Measurements from ENCODE around the gene KLHL22.

Gene KLHL22

DNA sequence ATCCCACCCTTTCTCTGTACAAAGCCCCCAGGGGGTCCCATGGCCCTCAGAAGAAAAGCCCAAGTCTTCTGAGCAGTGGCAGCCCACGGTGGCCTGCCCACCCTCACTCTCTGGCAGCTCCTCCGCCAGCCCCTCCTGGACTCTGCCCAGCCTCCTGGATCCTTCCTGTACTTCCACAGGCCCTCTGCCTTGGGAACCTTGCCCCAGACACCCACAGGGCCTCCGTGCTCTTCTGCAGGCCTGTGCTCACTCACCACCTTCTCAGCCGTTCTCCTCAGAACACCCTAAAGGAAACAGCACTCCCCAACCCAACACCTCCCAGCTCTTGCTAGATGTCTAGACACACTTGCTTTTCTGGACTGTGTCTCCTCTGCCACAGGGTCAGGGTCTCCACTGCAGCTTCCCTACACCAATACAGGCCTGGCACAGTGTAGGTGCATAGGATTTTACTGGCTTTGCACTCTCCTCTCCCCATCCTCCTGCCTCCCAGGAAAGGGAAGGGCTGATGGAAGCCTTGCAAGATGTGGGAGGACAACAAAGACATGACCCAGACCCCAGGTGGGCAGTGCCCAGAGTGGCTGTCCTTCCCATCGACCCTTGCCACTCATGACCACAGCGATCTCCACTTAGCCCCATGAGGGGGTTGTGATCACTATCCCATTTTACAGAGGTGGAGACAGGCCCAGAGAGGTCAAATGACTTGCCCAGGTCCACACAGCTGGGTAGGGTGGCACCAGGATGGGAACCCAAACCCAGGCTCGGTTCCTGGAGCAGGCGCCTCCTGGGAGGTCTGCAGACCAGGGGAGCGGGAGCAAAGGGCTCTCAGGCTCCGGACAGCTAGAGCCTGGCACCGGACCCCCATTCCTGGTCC lies 59.9 kb downstream of the KLHL22 start:
- H3K9ac ChIP-seq (ENCODE audit: low read length), result no peak overlapping the region
- H3K4me2 ChIP-seq (ENCODE audit: low read length), result no peak overlapping the region
- H3K36me3 ChIP-seq (replicated peaks; ENCODE audit: low read depth, low read length), result no peaks in the 10 kb centered on the region
- H3K4me3 ChIP-seq (ENCODE audit: low read length), result no peak overlapping the region
- no peaks in the 10 kb centered on the region for H3K79me2 ChIP-seq (ENCODE audit: low read length)
- no peaks in the 10 kb centered on the region for H3K27me3 ChIP-seq (ENCODE audit: low read depth, low read length)
- H3K9me3 ChIP-seq (ENCODE audit: insufficient read depth, low read length), result no peaks in the 10 kb centered on the region
- no peak overlapping the region for H2AFZ ChIP-seq (ENCODE audit: low read depth, low read length)
- TF ChIP-seq EZH2phosphoT487 (IDR thresholded peaks at IDR 0.05; ENCODE audit: low read depth), result no peak
- TF ChIP-seq, protein P1, sequence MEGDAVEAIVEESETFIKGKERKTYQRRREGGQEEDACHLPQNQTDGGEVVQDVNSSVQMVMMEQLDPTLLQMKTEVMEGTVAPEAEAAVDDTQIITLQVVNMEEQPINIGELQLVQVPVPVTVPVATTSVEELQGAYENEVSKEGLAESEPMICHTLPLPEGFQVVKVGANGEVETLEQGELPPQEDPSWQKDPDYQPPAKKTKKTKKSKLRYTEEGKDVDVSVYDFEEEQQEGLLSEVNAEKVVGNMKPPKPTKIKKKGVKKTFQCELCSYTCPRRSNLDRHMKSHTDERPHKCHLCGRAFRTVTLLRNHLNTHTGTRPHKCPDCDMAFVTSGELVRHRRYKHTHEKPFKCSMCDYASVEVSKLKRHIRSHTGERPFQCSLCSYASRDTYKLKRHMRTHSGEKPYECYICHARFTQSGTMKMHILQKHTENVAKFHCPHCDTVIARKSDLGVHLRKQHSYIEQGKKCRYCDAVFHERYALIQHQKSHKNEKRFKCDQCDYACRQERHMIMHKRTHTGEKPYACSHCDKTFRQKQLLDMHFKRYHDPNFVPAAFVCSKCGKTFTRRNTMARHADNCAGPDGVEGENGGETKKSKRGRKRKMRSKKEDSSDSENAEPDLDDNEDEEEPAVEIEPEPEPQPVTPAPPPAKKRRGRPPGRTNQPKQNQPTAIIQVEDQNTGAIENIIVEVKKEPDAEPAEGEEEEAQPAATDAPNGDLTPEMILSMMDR (IDR thresholded peaks at IDR 0.05; ENCODE audit: low read depth, low read length), result no peak
- no peaks in the 10 kb centered on the region for H3K4me1 ChIP-seq (ENCODE audit: low read length)
- H3K27ac ChIP-seq (ENCODE audit: low read length), result no peak overlapping the region
- H4K20me1 ChIP-seq (ENCODE audit: insufficient read depth, low read length), result no peaks in the 10 kb centered on the region

DNA sequence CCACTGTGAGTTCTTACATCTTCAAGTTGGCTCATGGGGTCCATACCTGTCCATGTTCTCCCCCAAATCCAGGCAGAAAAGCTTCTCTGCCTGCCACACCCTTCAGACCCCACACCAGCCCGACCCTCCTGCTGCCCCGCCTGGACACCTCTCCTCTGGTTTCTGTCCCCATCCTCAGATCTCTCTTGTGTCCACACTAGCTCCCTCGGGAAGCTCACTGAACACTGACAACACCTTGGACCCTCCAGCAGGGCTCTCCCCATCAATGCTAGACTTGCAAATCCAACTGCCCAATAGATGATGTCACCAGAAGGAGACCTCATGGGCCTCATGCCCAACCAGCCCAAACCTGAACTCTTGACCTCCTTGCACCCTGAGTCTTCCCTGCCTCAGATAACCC lies 60.8 kb downstream of the KLHL22 start:
- no peak overlapping the region for H3K9ac ChIP-seq (ENCODE audit: low read length)
- no peak overlapping the region for H2AFZ ChIP-seq (ENCODE audit: low read depth, low read length)
- H3K9me3 ChIP-seq (ENCODE audit: insufficient read depth, low read length), result no peaks in the 10 kb centered on the region
- no peaks in the 10 kb centered on the region for H3K79me2 ChIP-seq (ENCODE audit: low read length)
- no peak overlapping the region for H3K4me2 ChIP-seq (ENCODE audit: low read length)
- no peak overlapping the region for H3K4me3 ChIP-seq (ENCODE audit: low read length)
- no peaks in the 10 kb centered on the region for H3K36me3 ChIP-seq (replicated peaks; ENCODE audit: low read depth, low read length)
- H3K4me1 ChIP-seq (ENCODE audit: low read length), result no peaks in the 10 kb centered on the region
- no peaks in the 10 kb centered on the region for H3K27me3 ChIP-seq (ENCODE audit: low read depth, low read length)
- no peak overlapping the region for H3K27ac ChIP-seq (ENCODE audit: low read length)
- no peaks in the 10 kb centered on the region for H4K20me1 ChIP-seq (ENCODE audit: insufficient read depth, low read length)
- TF ChIP-seq, protein P1 (IDR thresholded peaks at IDR 0.05; ENCODE audit: low read depth, low read length), result no peak
- no peak for TF ChIP-seq EZH2phosphoT487 (IDR thresholded peaks at IDR 0.05; ENCODE audit: low read depth)

DNA sequence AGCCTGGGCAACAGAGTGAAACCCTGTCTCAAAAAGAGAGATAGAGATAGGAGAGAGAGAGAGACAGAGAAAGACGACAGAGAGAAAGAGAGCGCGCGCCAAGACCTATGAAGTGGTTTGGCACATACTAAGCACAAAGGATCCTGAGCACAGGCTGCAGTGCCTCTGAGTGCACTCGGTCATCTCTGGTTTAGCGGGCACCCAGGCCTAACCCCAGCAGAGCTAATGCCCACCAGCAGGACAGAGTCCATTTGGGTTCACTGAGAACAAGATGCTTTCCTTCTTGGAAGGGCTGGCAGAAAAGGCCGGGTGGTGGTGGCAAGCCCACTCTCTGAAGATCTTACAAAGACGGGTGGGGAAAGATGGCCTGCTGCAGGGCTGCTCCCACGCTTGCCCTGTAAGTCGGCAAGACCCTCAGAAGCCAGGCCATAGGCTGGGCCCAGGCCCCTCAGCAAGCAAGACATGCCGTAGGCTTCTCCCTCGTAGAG lies 61.3 kb downstream of the KLHL22 start:
- H3K9ac ChIP-seq (ENCODE audit: low read length), result no peak overlapping the region
- no peaks in the 10 kb centered on the region for H3K79me2 ChIP-seq (ENCODE audit: low read length)
- no peak overlapping the region for H3K4me2 ChIP-seq (ENCODE audit: low read length)
- no peaks in the 10 kb centered on the region for H3K9me3 ChIP-seq (ENCODE audit: insufficient read depth, low read length)
- no peak overlapping the region for H3K4me3 ChIP-seq (ENCODE audit: low read length)
- H2AFZ ChIP-seq (ENCODE audit: low read depth, low read length), result no peak overlapping the region
- TF ChIP-seq EZH2phosphoT487 (IDR thresholded peaks at IDR 0.05; ENCODE audit: low read depth), result no peak
- TF ChIP-seq, protein P1 (IDR thresholded peaks at IDR 0.05; ENCODE audit: low read depth, low read length), result no peak
- no peaks in the 10 kb centered on the region for H3K27me3 ChIP-seq (ENCODE audit: low read depth, low read length)
- H3K27ac ChIP-seq (ENCODE audit: low read length), result no peak overlapping the region
- H3K36me3 ChIP-seq (replicated peaks; ENCODE audit: low read depth, low read length), result no peaks in the 10 kb centered on the region
- no peaks in the 10 kb centered on the region for H3K4me1 ChIP-seq (ENCODE audit: low read length)
- no peaks in the 10 kb centered on the region for H4K20me1 ChIP-seq (ENCODE audit: insufficient read depth, low read length)

DNA sequence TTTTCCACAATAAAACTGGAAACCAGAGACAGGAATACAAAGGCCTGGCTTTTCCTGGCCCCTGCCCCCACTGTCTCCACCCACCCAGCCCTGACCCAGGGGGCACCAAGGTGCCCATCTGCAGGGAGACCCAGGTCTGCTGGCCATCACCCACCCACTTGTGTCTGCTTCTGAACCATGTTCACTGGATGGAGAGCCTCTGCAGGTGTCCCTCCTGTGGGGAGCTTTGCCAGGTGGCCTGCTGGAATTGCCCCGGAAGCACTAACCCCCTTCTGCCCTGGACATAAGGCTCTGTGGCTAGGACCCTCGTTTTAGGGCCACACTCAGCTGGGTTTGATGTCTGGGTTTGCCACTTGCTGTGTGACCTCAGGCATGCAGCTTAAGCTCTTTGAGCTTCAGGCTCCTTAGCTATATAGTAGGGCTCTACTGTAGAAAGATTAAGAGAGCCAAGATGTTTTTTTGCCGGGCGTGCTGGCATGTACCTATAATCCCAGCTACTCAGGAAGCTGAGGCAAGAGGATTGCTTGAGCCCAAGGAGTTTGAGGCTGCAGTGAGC lies 61.8 kb downstream of the KLHL22 start:
- Histone ChIP-seq H3K36me3 (replicated peaks; ENCODE audit: low read depth, low read length) (no peaks in the 10 kb centered on the region), H4K20me1 (ENCODE audit: insufficient read depth, low read length) (no peaks in the 10 kb centered on the region), H3K4me1 (ENCODE audit: low read length) (no peaks in the 10 kb centered on the region), H3K27me3 (ENCODE audit: low read depth, low read length) (no peaks in the 10 kb centered on the region), H3K27ac (ENCODE audit: low read length) (no peak overlapping the region), H3K9ac (ENCODE audit: low read length) (no peak overlapping the region), H3K4me2 (ENCODE audit: low read length) (no peak overlapping the region), H3K9me3 (ENCODE audit: insufficient read depth, low read length) (no peaks in the 10 kb centered on the region), H2AFZ (ENCODE audit: low read depth, low read length) (no peak overlapping the region), H3K79me2 (ENCODE audit: low read length) (no peaks in the 10 kb centered on the region), H3K4me3 (ENCODE audit: low read length) (no peak overlapping the region)
- TF ChIP-seq, protein P1 (IDR thresholded peaks at IDR 0.05; ENCODE audit: low read depth, low read length), result no peak
- no peak for TF ChIP-seq EZH2phosphoT487 (IDR thresholded peaks at IDR 0.05; ENCODE audit: low read depth)
